ENCODE data around the gene CCND2.

Gene CCND2

DNA sequence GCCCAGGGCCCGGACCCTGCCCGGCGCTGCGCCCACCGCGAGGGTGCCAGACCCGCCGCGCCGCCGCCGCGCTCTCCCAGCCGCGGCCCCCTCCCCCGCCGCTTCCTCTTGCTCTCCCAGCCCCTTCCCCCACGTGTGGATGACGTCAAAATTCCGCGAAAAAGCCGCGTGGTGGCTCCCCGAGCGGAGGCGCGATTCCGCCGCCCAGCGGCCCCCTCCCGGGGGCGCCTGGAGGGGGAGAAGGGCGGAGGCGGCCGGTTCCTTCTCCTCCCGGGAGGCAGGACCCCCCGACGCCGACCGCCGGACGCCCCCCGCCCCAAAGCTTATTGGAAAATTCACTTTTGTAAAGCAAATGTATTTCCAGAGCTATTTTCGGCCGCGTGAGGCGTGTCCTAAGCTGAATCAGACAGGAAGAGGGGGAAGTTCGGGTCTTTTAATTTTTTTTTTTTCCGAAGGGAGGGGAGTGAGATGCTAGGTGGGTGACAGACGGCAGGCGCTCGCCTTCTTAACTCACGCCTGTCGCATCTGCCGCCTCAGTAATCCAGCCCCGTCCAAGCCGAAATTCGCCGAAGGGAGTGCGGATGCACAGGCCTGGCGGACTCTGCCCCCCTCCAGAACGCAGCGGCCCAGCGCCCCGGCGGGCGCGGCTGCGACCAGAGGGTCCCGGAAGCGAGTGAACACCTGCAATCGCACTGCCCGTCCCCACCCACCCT, 4.1 kb upstream of the CCND2 start:
- peak overlapping the region; percentile 96 for H3K4me3 Mint-ChIP-seq
- peak overlapping the region; percentile 98 for H3K27ac Mint-ChIP-seq
- peak; percentile 87 to 99 for DNase-seq (ENCODE audit: low spot score in 2 of 2)
- H3K36me3 Mint-ChIP-seq, result peaks cover 64% of the 10 kb centered on the region
- peak; percentile 52 for ATAC-seq
- H3K9me3 Mint-ChIP-seq, result no peaks in the 10 kb centered on the region
- peaks cover 24% of the 10 kb centered on the region for H3K4me1 Mint-ChIP-seq

DNA sequence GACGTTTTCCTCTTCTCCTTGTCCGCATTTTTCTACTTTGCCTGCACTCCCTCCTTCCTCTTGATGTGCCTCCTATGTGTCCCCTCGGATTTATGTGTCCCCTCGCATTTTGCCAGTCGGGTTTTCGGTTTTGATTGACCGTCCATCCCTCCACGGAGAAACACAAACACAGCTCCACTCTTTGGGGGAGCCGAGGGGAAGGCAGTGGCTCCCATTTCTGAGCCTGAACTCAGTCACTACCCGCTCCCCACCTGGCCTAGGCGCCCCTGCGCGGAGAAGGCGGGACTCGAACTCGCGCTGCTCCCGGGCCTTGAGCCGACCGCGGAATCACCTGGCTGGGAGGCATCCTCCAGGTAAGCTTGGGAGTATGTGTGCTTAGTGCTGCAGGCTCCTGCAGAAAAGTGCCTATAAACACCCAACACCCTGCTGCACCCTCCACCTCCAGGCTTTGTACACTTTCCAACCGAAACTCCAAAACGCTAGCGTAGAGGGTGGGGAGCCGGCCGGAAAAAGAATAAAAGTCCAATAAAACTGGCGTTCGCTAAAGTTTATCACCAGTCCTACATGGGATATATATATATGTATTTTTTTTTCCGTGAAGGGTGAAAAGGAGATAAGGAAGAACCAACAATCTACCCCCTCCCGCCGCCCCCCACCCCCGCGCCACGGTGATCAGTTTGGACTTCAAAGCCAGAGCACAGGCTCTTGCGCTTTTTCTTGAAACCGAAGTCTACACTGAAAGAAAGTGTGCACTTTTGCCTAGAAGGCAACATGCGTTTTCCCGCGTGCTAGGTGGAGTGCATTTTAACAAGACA, 3.3 kb upstream of the CCND2 start:
- no peaks in the 10 kb centered on the region for H3K9me3 Mint-ChIP-seq
- H3K27ac Mint-ChIP-seq, result peak overlapping the region; percentile 98
- H3K36me3 Mint-ChIP-seq, result peaks cover 72% of the 10 kb centered on the region
- ATAC-seq (no peak), DNase-seq (ENCODE audit: low spot score in 2 of 2) (peak in 1 of 2 donors; percentile 81)
- peak overlapping the region; percentile 96 for H3K4me3 Mint-ChIP-seq
- H3K4me1 Mint-ChIP-seq, result peaks cover 24% of the 10 kb centered on the region

DNA sequence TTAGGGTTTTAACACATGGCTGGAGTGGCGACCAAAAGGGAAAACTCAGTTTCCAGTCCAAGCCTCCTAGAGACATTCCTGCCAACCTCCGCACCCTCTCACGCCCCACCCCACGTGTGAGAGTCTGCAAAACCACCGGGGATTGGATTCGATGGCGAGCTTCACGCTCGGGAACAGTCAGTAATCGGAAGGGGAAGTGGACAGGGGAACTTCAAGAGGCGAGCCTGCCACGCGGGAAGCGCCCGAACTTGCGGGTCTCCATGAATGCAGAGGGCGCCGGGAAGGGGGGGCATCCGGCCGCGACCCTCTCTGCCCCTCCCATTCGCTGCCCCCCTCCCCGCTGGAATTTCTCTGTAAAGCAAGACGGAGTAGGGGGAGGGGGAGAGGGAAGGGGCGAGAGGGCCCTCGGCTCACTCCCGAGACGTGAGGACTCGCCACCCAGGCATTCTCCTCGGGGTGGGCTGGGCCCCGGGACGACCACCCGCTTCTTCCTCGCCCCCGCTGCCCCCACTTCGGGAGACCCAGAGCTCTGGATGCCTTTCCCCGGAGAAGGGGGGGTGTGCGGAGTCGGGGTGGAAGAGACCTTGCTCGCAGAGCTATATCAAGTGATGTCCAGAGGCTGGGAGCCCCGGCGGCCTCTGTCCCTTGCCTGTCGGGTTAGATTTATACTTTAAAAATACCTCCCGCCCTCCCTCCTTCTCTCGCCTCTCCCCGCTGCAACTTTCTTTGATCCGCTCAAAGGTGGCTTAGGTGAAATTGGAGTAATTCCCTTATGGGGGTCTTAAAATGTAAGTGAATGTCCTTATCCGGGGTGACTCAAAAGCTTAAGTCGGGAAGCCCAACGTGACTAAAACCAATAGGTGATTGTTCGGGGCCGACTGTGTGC, 2.5 kb upstream of the CCND2 start:
- H3K4me1 Mint-ChIP-seq, result peaks cover 28% of the 10 kb centered on the region
- peak; percentile 29 to 82 for DNase-seq (ENCODE audit: low spot score in 2 of 2)

DNA sequence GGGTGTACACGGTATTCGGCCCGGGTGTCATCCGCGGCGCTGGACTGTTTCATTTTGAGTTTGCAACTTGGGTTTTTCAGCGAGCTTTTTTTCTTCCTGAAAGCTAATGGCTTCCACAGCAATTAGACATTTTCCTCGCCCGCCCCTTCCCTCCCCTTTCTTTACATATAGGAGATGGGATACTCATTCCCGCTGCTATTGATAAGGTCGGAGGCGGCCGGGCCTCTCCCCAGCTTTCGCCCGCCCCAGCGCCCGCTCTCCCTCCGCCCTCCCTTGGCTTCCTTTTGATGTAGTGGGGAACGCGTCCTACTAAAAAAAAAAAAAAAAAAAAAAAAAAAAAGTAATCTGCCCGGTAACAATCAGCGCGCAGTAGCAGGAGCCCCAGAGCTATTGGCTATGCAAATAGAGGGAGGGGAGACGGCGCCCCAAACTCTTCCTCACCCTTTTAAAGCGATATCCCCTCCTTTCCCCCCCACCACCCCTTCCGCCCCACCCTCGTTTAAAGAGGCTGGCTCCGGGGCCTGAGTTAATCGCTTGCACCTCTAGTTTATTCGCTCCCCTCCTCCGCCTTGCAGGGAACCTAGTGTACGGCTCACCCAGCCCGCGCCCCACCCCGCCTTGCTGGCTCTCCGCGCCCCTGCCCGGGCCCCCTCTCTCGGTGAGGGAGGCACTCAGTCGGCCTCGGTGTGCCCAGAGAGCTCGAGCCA, 1.7 kb upstream of the CCND2 start:
- H3K9me3 Mint-ChIP-seq, result no peaks in the 10 kb centered on the region
- peak overlapping the region; percentile 96 for H3K4me3 Mint-ChIP-seq
- H3K4me1 Mint-ChIP-seq, result peaks cover 36% of the 10 kb centered on the region
- ATAC-seq (peak; percentile 69), DNase-seq (ENCODE audit: low spot score in 2 of 2) (peak; percentile 73 to 89)
- H3K36me3 Mint-ChIP-seq, result peaks cover 88% of the 10 kb centered on the region
- H3K27ac Mint-ChIP-seq, result peak overlapping the region; percentile 98

More for the DNA sequence above, 2.5 kb upstream of the CCND2 start:
- Mint-ChIP-seq H3K4me3 (peak overlapping the region; percentile 96), H3K9me3 (no peaks in the 10 kb centered on the region), H3K36me3 (peaks cover 80% of the 10 kb centered on the region), H3K27ac (peak overlapping the region; percentile 98)
- no peak for ATAC-seq

DNA sequence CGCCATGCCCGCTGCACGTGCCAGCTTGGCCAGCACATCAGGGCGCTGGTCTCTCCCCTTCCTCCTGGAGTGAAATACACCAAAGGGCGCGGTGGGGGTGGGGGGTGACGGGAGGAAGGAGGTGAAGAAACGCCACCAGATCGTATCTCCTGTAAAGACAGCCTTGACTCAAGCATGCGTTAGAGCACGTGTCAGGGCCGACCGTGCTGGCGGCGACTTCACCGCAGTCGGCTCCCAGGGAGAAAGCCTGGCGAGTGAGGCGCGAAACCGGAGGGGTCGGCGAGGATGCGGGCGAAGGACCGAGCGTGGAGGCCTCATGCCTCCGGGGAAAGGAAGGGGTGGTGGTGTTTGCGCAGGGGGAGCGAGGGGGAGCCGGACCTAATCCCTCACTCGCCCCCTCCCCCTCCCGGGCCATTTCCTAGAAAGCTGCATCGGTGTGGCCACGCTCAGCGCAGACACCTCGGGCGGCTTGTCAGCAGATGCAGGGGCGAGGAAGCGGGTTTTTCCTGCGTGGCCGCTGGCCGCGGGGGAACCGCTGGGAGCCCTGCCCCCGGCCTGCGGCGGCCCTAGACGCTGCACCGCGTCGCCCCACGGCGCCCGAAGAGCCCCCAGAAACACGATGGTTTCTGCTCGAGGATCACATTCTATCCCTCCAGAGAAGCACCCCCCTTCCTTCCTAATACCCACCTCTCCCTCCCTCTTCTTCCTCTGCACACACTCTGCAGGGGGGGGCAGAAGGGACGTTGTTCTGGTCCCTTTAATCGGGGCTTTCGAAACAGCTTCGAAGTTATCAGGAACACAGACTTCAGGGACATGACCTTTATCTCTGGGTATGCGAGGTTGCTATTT, 914 bp upstream of the CCND2 start:
- Mint-ChIP-seq H3K4me1 (peaks cover 42% of the 10 kb centered on the region), H3K9me3 (no peaks in the 10 kb centered on the region), H3K4me3 (peak overlapping the region; percentile 96), H3K27ac (peak overlapping the region; percentile 98), H3K36me3 (peaks cover 96% of the 10 kb centered on the region)
- peak; percentile 65 to 94 for DNase-seq (ENCODE audit: low spot score in 2 of 2)
- ATAC-seq, result peak; percentile 43

DNA sequence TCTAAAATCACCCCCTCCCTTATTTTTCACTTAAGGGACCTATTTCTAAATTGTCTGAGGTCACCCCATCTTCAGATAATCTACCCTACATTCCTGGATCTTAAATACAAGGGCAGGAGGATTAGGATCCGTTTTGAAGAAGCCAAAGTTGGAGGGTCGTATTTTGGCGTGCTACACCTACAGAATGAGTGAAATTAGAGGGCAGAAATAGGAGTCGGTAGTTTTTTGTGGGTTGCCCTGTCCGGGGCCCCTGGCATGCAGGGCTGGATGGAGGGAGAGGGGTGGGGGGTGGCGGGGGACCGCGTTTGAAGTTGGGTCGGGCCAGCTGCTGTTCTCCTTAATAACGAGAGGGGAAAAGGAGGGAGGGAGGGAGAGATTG, 300 bp upstream of the CCND2 start:
- peak overlapping the region; percentile 96 for H3K4me3 Mint-ChIP-seq
- peak overlapping the region; percentile 98 for H3K27ac Mint-ChIP-seq
- ATAC-seq, result peak; percentile 0
- DNase-seq (ENCODE audit: low spot score in 2 of 2), result no peak
- peaks cover 96% of the 10 kb centered on the region for H3K36me3 Mint-ChIP-seq
- no peaks in the 10 kb centered on the region for H3K9me3 Mint-ChIP-seq
- peaks cover 46% of the 10 kb centered on the region for H3K4me1 Mint-ChIP-seq

DNA sequence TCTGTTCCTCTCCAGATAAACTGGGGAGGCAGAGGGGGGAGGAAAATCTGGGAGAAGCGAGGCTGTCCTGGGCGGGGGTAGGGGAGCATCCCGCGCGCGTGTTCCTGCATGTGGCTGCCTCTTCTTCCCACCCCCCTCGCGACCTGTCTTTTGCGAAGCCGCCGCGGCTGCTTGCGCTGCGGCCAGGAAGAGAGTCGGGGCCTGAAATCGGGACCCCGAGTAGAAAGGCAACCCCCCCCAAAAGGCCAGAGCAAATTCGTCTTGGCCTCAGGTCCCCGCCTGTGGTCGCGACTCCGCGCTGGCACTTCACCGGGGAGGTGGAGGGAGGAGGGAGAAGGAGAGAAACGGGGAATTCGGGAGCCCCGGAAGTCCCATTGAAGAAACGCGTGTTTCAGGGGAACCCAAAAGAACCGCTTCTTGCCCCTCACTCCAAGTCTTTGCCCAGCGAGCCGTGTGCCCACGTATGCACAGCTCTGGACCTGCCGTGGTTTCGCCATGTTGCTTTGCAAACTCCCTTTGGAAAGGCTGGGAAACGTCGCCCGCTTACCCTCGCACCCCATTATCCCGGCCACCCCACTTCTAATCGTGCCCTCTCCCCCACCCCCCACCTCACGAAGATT, 944 bp downstream of the CCND2 start:
- H3K36me3 Mint-ChIP-seq, result peaks cover 96% of the 10 kb centered on the region

DNA sequence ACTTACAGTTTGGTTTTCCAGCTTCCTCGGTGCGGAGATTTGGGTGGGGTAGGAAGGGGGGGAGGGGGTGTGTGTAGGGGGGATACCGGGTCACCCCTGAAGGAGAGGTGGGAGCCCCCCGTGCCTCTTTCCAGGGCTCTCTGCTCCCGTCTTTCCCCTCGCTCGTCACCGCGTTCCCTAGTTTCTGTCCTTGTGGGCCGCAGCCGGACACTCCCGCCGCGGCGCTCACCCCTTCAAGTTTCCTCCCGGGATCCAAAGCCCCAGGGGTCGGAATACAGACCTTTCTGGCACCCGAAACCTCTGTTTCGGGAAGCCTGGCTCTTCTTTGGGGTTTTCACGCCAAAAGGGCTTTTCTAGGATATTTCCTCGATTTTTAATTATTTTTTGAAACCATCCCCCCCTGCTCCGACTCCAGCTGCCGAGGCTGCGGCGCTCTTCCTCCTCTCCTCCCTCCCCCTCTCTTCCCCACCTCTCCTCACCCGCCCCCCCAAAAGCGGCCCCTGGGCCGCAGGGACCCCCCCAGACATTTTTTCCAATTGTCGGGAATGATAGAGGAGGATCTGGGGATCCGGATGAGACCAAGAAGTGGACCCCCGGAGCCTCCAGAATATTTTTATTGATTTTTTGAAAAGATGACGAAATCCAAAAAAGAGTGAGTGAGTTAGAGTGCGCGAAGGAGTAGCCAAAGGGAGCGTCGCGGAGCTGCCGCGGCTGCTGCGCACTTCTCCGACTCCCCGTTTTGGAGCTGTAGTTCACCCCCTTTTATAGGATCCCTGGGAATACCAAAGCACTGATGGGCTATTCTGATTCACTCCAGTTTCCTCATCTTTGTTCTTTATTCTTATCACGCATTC, 1.7 kb downstream of the CCND2 start:
- ATAC-seq (no peak), DNase-seq (ENCODE audit: low spot score in 2 of 2) (no peak)
- peak overlapping the region; percentile 98 for H3K27ac Mint-ChIP-seq
- H3K4me3 Mint-ChIP-seq, result peak overlapping the region; percentile 96
- peaks cover 52% of the 10 kb centered on the region for H3K4me1 Mint-ChIP-seq
- H3K9me3 Mint-ChIP-seq, result no peaks in the 10 kb centered on the region
- H3K36me3 Mint-ChIP-seq, result peaks cover 96% of the 10 kb centered on the region

More for the DNA sequence above, 944 bp downstream of the CCND2 start:
- no peak for ATAC-seq
- no peak for DNase-seq (ENCODE audit: low spot score in 2 of 2)
- Mint-ChIP-seq H3K4me1 (peaks cover 49% of the 10 kb centered on the region), H3K4me3 (peak overlapping the region; percentile 96), H3K9me3 (no peaks in the 10 kb centered on the region), H3K27ac (peak overlapping the region; percentile 98)

DNA sequence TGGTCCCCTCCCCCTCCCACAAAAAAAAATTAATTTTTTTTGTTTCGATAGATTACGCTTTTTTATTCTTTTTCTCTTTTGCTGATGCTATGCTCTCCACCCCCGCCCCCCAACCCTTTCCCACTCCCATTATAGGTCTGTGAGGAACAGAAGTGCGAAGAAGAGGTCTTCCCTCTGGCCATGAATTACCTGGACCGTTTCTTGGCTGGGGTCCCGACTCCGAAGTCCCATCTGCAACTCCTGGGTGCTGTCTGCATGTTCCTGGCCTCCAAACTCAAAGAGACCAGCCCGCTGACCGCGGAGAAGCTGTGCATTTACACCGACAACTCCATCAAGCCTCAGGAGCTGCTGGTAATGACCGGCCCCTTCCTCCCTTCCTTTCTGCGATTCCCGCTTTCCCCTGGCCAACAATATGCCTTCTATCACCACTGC, 2.3 kb downstream of the CCND2 start:
- peak overlapping the region; percentile 98 for H3K27ac Mint-ChIP-seq
- H3K9me3 Mint-ChIP-seq, result no peaks in the 10 kb centered on the region
- H3K4me3 Mint-ChIP-seq, result peak overlapping the region; percentile 96
- H3K36me3 Mint-ChIP-seq, result peaks cover 99% of the 10 kb centered on the region
- DNase-seq (ENCODE audit: low spot score in 2 of 2) (no peak), ATAC-seq (no peak)
- peaks cover 59% of the 10 kb centered on the region for H3K4me1 Mint-ChIP-seq

DNA sequence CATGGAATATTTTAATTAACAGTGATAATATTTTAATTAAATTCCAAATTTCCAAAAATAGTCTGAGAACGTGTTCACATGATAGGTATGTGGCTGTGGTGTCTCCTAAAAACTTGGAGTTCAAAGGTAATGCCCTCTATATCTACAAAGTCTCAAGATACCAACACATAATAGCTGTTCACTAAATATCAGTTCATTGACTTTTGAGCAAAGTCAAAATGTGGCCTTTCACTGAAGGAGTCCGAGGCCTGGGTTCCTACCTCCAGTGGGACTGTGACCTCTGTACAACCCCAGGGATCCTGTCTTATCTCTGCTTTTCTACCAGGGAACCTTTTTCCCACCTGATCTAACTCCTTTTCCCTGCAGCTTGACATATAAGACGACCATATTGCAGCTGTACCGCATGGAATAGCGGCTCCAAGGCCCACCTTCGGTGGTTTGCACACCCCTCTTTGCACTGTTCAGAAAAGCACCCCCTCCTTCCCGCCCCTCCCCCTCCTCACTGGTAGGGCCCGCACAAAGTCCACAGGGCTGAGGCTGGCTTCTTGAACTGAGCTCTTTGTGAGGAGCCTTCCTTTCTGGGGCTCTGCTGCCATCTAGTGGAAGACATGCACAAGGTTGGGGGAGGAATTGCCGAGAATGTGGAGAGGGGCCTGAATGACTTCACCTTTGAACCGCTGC, 3.1 kb downstream of the CCND2 start:
- H3K36me3 Mint-ChIP-seq, result peaks cover 100% of the 10 kb centered on the region
- H3K4me1 Mint-ChIP-seq, result peaks cover 66% of the 10 kb centered on the region
- peak overlapping the region; percentile 98 for H3K27ac Mint-ChIP-seq
- peak; percentile 53 for ATAC-seq
- H3K4me3 Mint-ChIP-seq, result peak overlapping the region; percentile 96
- DNase-seq (ENCODE audit: low spot score in 2 of 2), result peak; percentile 73 to 90
- H3K9me3 Mint-ChIP-seq, result no peaks in the 10 kb centered on the region

DNA sequence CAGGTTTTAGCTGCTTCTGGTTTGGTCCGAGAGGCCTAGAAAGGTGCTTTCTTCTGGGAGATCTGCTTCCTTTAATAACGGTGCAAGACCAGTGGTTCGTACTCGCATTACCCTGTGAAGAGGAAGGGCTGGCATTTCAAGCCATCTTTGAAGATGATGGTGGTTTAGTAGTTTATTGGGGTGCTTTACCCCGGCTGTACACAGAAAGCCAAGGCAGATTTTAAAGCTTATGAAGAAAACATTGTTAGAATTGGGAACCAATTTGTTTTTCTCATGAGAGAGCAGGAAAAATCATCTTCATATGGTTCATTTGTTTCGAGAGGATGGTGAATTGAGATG, 3.6 kb downstream of the CCND2 start:
- Mint-ChIP-seq H3K4me1 (peaks cover 71% of the 10 kb centered on the region), H3K4me3 (peak overlapping the region; percentile 96), H3K9me3 (no peaks in the 10 kb centered on the region), H3K36me3 (peaks cover 100% of the 10 kb centered on the region), H3K27ac (peak overlapping the region; percentile 98)
- ATAC-seq (no peak), DNase-seq (ENCODE audit: low spot score in 2 of 2) (no peak)

DNA sequence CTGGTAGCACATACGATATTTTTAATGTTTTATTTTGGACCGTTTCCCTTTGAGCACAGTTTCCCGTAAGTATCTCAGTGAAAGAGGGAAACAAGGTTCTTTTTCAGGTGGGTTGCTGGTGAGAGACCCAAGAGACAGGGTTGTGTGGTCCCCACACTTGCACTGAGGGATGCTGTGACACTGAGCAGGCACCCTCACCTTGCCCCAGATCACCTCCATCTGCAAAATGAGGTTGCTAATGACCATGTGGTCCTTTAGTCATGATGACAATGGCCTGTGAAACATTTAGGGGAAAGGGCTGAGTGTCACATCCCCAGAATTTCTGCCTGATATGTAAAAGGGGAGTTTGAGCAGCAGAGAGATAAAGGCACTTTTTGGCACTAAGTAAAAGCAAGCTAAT, 4.3 kb downstream of the CCND2 start:
- H3K36me3 Mint-ChIP-seq, result peaks cover 100% of the 10 kb centered on the region
- H3K4me1 Mint-ChIP-seq, result peaks cover 71% of the 10 kb centered on the region
- H3K9me3 Mint-ChIP-seq, result no peaks in the 10 kb centered on the region
- peak overlapping the region; percentile 94 for H3K27ac Mint-ChIP-seq
- H3K4me3 Mint-ChIP-seq, result peak overlapping the region; percentile 96
- ATAC-seq (no peak), DNase-seq (ENCODE audit: low spot score in 2 of 2) (no peak)

All from stimulated activated effector memory CD8-positive, alpha-beta T cell treated with anti-CD3 and anti-CD28 coated beads, Interleukin-12 subunit alpha, Interleukin-12 subunit beta, amount 100 ng/mL, for 72 hours (primary cell).